RWPE2 (cell line): ENCODE data around the gene ELOA.

Source experiments
- ATAC-seq: fragments of 200-7000 bp; cut with Tn5 transposase; 3 replicates; pipeline ENCODE4 v1.9.1; 2021; ENCODE audit warnings: low read depth
- DNase-seq: peaks from one replicate; pipeline ENCODE4 v3.0.0-alpha.2; 2020; ENCODE audit warnings: low spot score
- H3K27ac ChIP-seq: fragments of 450-650 bp; 2 replicates; pipeline ENCODE4 v1.5.1; 2017; ENCODE audit warnings: mild to moderate bottlenecking; ENCODE audit not compliant: poor library complexity, severe bottlenecking
- H3K27me3 ChIP-seq: fragments of 250-450 bp; sonication (Bioruptor Pico); 2 replicates; pipeline ENCODE4 v1.5.1; 2021; ENCODE audit warnings: mild to moderate bottlenecking, moderate library complexity; ENCODE audit not compliant: insufficient read depth, poor library complexity, severe bottlenecking
- H3K36me3 ChIP-seq: fragments of 250-450 bp; sonication (Bioruptor Pico); 2 replicates; pipeline ENCODE4 v1.5.1; 2020; ENCODE audit warnings: low read depth, mild to moderate bottlenecking, moderate library complexity
- H3K4me1 ChIP-seq: fragments of 250-450 bp; sonication (Bioruptor Pico); 2 replicates; pipeline ENCODE4 v1.5.1; 2021; ENCODE audit warnings: mild to moderate bottlenecking, moderate library complexity; ENCODE audit not compliant: insufficient read depth, poor library complexity, severe bottlenecking
- H3K4me3 ChIP-seq: fragments of 250-450 bp; sonication (Bioruptor Pico); 2 replicates; pipeline ENCODE4 v1.5.1; 2021; ENCODE audit warnings: mild to moderate bottlenecking, moderate library complexity; ENCODE audit not compliant: severe bottlenecking
- H3K9me3 ChIP-seq: fragments of 250-450 bp; sonication (Bioruptor Pico); 2 replicates; pipeline ENCODE4 v1.5.1; 2021; ENCODE audit warnings: mild to moderate bottlenecking, moderate library complexity; ENCODE audit not compliant: severe bottlenecking
- TF ChIP-seq, protein P1 (sequence below): fragments of 450-650 bp; IDR thresholded peaks from one replicate; pipeline ENCODE4 v1.5.1; 2017; ENCODE audit warnings: mild to moderate bottlenecking, moderate library complexity; ENCODE audit not compliant: poor library complexity, severe bottlenecking

The ELOA gene

DNA sequence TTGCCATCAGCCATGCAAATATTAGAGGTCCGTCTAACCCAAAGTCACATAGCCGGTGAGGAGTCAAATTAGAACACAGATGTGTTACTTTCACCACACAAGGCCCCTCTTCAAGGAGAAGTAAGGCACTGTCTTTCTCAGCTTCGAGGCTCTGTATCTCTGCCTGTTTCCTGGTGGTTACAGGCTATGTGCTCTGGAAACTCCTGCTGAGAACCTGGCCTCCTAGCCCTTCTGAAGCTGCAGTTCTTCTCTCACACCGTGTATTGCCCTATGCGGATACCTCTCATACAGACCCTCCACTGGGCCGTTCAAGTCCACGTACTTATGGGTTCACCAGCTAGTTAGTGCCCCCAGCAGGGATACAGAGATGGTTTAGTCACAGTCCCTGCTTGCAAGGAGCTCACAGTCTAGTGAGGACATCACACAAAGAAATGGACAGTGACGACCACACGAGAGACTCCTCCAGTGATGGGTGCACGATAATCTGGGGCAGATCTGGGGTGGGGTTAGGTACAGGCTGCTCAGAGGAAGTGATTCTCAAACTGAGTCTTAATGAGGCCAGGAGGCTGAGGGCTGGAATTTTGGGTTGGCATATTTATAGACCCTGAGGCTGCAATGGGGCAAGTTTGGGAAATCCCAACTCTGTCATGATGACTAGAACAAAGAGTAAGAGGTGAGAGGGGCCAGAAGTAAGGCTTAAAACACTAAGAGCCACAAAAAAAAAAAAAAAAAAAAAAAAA lies 22.8 kb upstream of the ELOA start:
- no peak overlapping the region for H3K27ac ChIP-seq
- H3K4me3 ChIP-seq, result no peak overlapping the region
- H3K9me3 ChIP-seq, result no peaks in the 10 kb centered on the region
- DNase-seq, result no peak
- H3K4me1 ChIP-seq, result no peaks in the 10 kb centered on the region
- no peaks in the 10 kb centered on the region for H3K27me3 ChIP-seq
- no peak for ATAC-seq
- no peaks in the 10 kb centered on the region for H3K36me3 ChIP-seq
- TF ChIP-seq, protein P1, sequence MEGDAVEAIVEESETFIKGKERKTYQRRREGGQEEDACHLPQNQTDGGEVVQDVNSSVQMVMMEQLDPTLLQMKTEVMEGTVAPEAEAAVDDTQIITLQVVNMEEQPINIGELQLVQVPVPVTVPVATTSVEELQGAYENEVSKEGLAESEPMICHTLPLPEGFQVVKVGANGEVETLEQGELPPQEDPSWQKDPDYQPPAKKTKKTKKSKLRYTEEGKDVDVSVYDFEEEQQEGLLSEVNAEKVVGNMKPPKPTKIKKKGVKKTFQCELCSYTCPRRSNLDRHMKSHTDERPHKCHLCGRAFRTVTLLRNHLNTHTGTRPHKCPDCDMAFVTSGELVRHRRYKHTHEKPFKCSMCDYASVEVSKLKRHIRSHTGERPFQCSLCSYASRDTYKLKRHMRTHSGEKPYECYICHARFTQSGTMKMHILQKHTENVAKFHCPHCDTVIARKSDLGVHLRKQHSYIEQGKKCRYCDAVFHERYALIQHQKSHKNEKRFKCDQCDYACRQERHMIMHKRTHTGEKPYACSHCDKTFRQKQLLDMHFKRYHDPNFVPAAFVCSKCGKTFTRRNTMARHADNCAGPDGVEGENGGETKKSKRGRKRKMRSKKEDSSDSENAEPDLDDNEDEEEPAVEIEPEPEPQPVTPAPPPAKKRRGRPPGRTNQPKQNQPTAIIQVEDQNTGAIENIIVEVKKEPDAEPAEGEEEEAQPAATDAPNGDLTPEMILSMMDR, result no peak

DNA sequence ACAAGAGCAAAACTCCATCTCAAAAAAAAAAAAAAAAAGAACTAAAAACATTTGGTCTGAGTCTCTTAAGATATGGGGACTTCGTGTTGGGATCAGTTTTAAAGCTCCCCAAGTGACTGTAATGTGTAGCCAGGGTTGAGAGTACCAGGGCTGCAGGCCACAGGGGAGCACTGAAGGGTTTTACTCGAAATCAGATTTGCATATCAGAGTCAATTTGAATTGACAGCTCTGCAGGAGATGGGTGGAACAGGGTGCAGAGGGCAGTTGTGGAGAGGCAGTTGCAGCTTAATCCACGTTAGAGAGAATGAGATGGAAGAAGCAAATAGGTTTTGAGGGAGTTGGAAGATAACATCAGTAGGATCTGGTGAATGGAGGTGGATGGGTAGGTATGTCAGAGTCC lies 20.6 kb upstream of the ELOA start:
- no peak overlapping the region for H3K27ac ChIP-seq
- H3K9me3 ChIP-seq, result no peaks in the 10 kb centered on the region
- H3K36me3 ChIP-seq, result no peaks in the 10 kb centered on the region
- TF ChIP-seq, protein P1, result no peak
- no peaks in the 10 kb centered on the region for H3K27me3 ChIP-seq
- H3K4me1 ChIP-seq, result no peaks in the 10 kb centered on the region
- no peak for ATAC-seq
- no peak for DNase-seq
- H3K4me3 ChIP-seq, result no peak overlapping the region

DNA sequence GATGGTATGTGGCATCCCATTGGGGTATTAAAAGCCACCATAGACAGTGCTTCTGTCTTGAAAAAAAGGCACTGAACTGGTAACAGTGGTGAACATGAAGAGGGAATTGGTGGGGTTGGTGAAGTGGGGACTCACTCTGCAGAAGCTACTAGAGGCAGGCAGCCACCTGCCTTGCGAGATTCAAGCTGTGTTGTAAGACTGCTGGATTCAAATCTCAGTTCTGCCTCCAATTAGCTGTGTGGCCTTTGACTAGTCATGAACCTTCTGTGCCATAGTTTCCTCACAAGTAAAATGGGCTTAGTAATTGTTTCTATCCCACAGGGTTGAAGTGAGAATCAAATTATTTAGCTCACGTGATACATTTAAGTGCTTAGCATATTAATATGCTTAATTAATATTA lies 16.6 kb upstream of the ELOA start:
- Histone ChIP-seq H3K36me3 (no peaks in the 10 kb centered on the region), H3K27ac (no peak overlapping the region), H3K4me3 (no peak overlapping the region), H3K27me3 (no peaks in the 10 kb centered on the region), H3K9me3 (no peaks in the 10 kb centered on the region), H3K4me1 (no peaks in the 10 kb centered on the region)
- TF ChIP-seq, protein P1, result no peak
- ATAC-seq, result no peak
- no peak for DNase-seq

DNA sequence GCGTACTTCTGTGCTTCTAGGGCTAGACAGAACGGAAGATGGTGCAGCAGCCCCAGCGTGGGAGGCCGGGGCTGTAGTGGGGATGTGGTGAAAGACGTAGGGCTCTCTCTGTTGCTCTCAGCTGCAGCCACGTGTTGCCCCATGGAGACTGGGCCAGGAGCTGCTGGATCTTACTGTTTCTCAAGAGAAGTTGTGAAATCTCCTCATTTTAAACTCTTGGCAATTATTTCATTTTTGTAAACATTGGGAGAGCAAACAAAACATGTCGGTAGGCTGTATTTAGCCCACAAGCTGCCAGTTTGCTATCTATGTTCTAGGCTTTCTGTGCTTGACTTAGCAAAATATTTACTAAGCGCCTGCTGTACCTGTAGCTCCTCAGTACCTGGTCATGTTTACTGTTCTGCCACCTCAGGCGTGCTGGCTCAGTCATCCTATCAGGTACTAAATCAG lies 15.9 kb upstream of the ELOA start:
- Histone ChIP-seq H3K36me3 (no peaks in the 10 kb centered on the region), H3K27me3 (no peaks in the 10 kb centered on the region), H3K4me3 (no peak overlapping the region), H3K27ac (no peak overlapping the region), H3K4me1 (no peaks in the 10 kb centered on the region), H3K9me3 (no peaks in the 10 kb centered on the region)
- TF ChIP-seq, protein P1, result no peak
- ATAC-seq (no peak), DNase-seq (no peak)
